Gastroesophageal sphincter (tissue), 3 donors: Measurements from ENCODE around the gene LMF1.

Source experiments
- CTCF ChIP-seq, 4 experiments: fragments of 200-600 bp in 2 of 4; fragments of 450-650 bp in 2 of 4; sonication (generic) in 1 of 4; IDR thresholded peaks; one replicate each; pipeline ENCODE4 v1.5.1; 2017 to 2019; ENCODE audit warnings: antibody characterized with exemption in 4 of 4, mild to moderate bottlenecking in 2 of 4, moderate library complexity in 2 of 4
- EP300 ChIP-seq: sonication (generic); formaldehyde crosslinking; IDR thresholded peaks from one replicate; pipeline ENCODE4 v1.6.1; 2017; ENCODE audit warnings: antibody characterized with exemption, mild to moderate bottlenecking
- POLR2A ChIP-seq, 2 donors: fragments of 450-650 bp; IDR thresholded peaks; one replicate each; pipeline ENCODE4 v1.6.1; 2017; ENCODE audit warnings: antibody characterized with exemption in 2 of 2, mild to moderate bottlenecking in 2 of 2, moderate library complexity in 1 of 2
- POLR2AphosphoS5 ChIP-seq: sonication (generic); formaldehyde crosslinking; IDR thresholded peaks from one replicate; pipeline ENCODE4 v1.6.1; 2017; ENCODE audit warnings: antibody characterized with exemption

- TF ChIP-seq CTCF (IDR thresholded peaks at IDR 0.05) (no peak), POLR2AphosphoS5 (no peak), EP300 (no peak), POLR2A (IDR thresholded peaks at IDR 0.05) (no peak)
Measured at GRCh38 chr16:986925-987582, 16.3 kb upstream of the LMF1 start.
